ENCODE data around the gene PZP. TPM values are rescaled to one million over a fixed set of nuclear protein-coding genes. Genes with fewer than 3 reads are reported as not detected.

The PZP gene
- total and polyA plus RNA-seq, 2 of the 13 experiments (the other 11 are each of a cell fraction or from before 2014, with no cell fraction given) = 0.07 to 0.89 TPM

GRCh38 chr12:9113296-9113986 lies 94.8 kb downstream of the PZP start (continued):
- TF ChIP-seq E2F1 (CRISPR knock-in tag; IDR thresholded peaks at IDR 0.05) (0 out of 2 replicates have a peak, but pooled peaks have one; percentile 12), RFXANK (CRISPR knock-in tag; IDR thresholded peaks at IDR 0.05) (no peak), MXI1 (IDR thresholded peaks at IDR 0.05; ENCODE audit: borderline replicate concordance, low read depth, low read length) (no peak), HNF1B (CRISPR knock-in tag; IDR thresholded peaks at IDR 0.05) (0 out of 2 replicates have a peak, but pooled peaks have one; percentile 27), NRL (CRISPR knock-in tag; IDR thresholded peaks at IDR 0.05; ENCODE audit: borderline replicate concordance) (no peak), DR1 (CRISPR knock-in tag; IDR thresholded peaks at IDR 0.05) (no peak), ZNF781 (CRISPR knock-in tag; IDR thresholded peaks at IDR 0.05; ENCODE audit: borderline replicate concordance, not compliant biosample characterization) (no peak), RBFOX2 (IDR thresholded peaks at IDR 0.05; ENCODE audit: low read depth, low read length) (peak; percentile 83), ZNF746 (CRISPR knock-in tag; IDR thresholded peaks at IDR 0.05) (no peak), DNMT3B (CRISPR knock-in tag; conservative IDR thresholded peaks at IDR 0.05) (no peak), SMARCC2 (IDR thresholded peaks at IDR 0.05) (no peak), WIZ (CRISPR knock-in tag; IDR thresholded peaks at IDR 0.05) (no peak), ZSCAN31 (CRISPR knock-in tag; IDR thresholded peaks at IDR 0.05; ENCODE audit: low read depth) (no peak), JUND (CRISPR knock-in tag; IDR thresholded peaks at IDR 0.05) (0 out of 2 replicates have a peak, but pooled peaks have one; percentile 29), ZNF777 (CRISPR knock-in tag; IDR thresholded peaks at IDR 0.05) (no peak), ZFP36L2 (CRISPR knock-in tag; IDR thresholded peaks at IDR 0.05) (no peak), JUNB (CRISPR knock-in tag; IDR thresholded peaks at IDR 0.05; ENCODE audit: borderline replicate concordance) (no peak), ZNF574 (CRISPR knock-in tag; IDR thresholded peaks at IDR 0.05) (no peak), RBM22 (optimal IDR thresholded peaks at IDR 0.05; ENCODE audit: low read length) (peak; percentile 97), RFX5 (IDR thresholded peaks at IDR 0.05; ENCODE audit: low read depth, low read length) (no peak)
